HG03439 (cell line): ENCODE measurements around the gene ADGRD2.

Experiments
- ATAC-seq: cut with Tn5 transposase; IDR thresholded peaks from one replicate; pipeline ENCODE4 v1.9.1; 2021; ENCODE audit warnings: mild to moderate bottlenecking, moderate library complexity; ENCODE audit not compliant: unreplicated experiment

Gene ADGRD2

DNA sequence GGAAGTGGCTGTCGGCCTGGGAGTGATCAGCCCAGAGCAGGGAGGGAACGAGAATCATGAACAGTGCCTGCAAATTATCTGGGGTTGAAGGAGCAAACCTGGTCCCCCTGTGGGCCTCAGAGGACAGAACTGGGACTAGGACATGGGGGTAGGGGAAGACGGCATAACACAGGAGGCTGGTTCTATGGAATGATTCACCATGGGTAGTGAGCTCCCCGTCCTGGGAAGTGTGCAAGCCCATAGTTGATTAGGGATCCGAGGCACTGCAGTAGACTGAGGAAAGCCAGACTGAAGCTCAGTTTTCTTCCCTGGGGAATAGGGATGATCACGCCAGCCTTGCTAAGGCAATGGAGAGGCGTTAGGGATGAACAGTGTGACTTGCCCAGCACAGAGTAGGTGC, 5.6 kb downstream of the ADGRD2 start:
- ATAC-seq, result no peak

- ATAC-seq, result no peak
These were observed 6.3 kb downstream of the ADGRD2 start for GRCh38 chr9:124456341-124457078.

DNA sequence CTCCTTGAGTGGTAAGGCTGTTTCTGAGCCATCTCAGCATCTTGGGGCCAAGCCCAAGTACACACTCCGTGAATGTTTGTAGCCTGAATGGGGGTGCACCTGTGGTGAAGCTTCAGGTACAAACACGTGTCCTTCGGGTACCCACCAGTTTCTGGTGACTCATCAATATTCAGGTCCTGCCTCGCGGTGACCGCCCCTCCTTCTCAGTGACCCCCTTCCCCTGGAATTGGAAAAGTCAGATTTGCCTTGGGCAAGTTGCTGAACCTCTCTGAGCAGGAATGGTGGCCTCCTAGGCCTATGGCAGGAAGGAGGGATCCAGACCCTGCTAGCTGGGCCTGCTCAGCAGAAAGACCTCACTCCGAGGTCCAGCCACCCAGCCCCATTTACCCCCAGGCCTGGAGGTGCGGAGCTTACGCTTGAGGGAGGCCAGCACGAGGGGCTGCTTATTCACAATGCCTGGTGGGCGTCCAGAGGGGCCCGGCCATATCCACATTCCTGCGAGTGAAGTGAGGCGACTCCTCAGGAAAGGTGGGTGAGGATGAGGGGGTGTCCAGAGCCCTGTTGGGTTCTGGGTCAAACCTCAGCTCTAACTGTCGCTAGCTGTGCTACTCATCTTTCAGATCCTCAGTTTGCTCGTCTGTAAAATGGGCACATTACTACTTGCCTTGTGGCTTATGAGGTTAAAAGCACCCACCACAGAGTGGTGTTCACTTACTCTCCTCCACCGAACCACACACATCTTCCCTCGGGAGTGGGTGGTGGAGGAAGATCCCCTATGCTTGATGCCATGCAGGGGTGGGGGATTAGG, 7.0 kb downstream of the ADGRD2 start:
- no peak for ATAC-seq

DNA sequence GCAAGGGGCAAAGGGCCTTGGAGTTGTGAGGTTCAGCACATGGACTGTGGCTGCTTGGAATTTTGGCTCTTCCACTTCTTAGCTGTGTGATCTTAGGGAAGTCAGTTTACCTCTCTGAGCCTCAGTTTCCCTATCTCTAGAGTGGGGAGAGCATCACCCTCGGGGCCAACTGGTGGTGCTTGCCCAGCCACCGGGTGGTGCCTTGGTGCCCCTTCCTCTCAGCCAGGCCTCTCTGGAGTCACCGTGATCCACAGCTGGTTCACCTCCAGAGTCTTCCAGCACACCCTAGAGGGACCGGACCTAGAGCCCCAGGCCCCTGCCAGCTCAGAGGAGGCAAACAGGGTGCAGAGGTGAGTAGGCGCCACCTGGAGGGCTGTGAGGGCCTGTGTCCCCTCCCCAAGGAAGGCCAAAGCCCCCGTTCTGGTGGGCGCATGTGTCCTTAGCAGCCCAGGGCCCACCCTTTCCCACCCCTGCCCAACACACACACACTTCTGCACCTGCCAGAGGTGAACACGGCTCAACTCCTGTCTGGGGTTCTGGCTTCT, 7.7 kb downstream of the ADGRD2 start:
- ATAC-seq, result no peak

DNA sequence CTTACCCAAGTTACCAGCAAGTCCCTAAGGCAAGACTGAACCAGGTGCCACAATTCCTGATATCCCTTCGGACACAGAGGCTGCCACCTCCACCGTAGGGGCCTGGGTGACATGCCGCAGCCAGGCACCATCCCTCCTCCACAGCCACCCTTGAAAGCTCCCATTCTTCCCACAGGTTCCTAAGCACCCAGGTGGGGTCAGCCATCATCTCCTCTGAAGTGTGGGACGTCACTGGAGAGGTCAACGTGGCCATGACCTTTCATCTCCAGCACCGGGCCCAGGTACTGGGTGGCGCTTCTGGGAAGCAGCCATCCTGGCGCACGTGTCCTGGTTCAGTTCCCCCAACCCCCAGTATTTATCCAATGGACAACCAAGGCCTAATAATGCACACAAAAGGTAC, 8.2 kb downstream of the ADGRD2 start:
- no peak for ATAC-seq

- ATAC-seq, result no peak
These were observed 12.5 kb downstream of the ADGRD2 start for GRCh38 chr9:124462739-124463138.

- no peak for ATAC-seq
These were observed 15.5 kb downstream of the ADGRD2 start for GRCh38 chr9:124465736-124466135.

- no peak for ATAC-seq
These were observed 17.3 kb downstream of the ADGRD2 start for GRCh38 chr9:124467410-124468060.

- no peak for ATAC-seq
These were observed 17.9 kb downstream of the ADGRD2 start for GRCh38 chr9:124468061-124468740.

- no peak for ATAC-seq
These were observed 19.0 kb downstream of the ADGRD2 start for GRCh38 chr9:124469011-124469832.

GRCh38 chr9:124470306-124470705, 20.1 kb downstream of the ADGRD2 start:
- ATAC-seq, result no peak

DNA sequence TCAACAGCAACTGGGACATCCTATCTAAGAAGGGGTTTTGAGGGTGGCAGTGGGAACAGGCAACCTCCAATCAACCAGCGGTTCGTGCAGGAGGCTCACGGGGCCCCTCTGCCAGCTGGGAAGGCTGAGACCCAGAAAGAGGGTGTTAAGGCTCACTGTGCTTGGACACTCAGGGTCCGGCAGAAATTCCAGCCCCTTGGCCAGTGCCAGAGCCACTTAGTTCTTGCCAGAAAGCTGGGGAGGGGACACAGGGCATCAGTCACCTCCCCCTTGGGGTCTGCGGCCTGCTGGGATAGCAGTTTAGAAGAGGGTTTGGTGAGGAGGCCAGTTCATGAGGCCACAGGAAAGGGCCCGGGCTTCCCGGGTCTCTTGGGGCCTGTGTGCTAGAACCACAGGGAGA, 20.5 kb downstream of the ADGRD2 start:
- no peak for ATAC-seq

DNA sequence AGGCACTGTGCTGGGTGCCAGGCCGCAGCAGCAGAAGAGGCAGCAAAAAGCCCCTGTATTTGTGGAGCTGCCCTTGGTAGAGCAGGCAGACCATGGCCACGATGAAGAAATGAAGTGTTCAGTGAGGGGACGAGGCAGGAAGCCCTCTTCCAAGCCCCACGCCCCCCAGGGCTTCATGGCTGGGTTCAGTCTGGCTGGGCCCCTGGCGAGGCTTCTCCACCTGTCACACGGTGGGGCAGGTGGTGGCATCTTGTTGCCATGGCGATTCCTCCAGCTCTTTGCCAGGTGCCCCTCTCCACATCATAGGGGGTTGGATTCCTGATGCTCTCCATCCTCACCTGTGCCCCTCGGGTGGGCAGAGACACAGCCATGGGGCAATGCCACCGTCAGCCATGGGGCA, 21.5 kb downstream of the ADGRD2 start:
- ATAC-seq, result no peak

DNA sequence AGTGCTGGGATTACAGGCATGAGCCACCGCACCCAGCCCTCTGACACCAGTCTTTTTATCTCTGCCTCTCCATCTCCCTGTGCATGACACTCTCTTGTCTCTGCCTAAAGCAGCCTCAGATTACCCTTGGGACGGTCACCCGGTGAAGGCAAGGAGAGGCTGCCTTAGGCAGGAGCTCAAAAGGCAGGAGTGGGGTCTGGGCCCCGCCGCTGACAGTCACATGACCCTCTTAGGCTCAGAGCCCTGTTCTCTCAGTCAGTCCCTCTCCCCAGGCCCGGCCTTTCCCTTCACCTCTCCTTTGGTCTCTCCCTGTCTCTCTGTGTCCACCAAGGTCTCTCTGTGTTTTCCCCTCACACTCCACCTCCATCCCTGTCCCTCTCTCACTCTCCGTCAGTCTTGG, 22.5 kb downstream of the ADGRD2 start:
- ATAC-seq, result no peak

DNA sequence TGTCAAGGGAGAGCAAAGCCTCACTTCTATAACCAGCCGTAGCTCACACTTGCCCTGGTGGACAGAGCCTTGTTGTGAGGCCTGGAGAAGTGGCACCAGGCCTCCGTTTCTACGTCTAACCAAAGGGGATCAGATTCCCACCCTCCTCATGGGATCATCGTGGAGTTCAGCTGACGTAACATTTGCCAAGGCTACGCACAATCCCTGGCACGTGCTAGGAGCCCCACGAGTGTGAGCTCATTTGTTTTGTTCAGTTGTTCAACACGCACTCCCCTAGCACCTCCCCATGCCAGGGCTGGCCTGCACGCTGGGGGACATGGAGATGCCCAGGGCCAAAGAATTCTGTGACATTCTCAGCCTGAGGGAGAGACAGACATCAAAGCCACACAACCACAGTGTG, 23.1 kb downstream of the ADGRD2 start:
- ATAC-seq, result no peak

GRCh38 chr9:124474151-124474550, 23.9 kb downstream of the ADGRD2 start:
- no peak for ATAC-seq

DNA sequence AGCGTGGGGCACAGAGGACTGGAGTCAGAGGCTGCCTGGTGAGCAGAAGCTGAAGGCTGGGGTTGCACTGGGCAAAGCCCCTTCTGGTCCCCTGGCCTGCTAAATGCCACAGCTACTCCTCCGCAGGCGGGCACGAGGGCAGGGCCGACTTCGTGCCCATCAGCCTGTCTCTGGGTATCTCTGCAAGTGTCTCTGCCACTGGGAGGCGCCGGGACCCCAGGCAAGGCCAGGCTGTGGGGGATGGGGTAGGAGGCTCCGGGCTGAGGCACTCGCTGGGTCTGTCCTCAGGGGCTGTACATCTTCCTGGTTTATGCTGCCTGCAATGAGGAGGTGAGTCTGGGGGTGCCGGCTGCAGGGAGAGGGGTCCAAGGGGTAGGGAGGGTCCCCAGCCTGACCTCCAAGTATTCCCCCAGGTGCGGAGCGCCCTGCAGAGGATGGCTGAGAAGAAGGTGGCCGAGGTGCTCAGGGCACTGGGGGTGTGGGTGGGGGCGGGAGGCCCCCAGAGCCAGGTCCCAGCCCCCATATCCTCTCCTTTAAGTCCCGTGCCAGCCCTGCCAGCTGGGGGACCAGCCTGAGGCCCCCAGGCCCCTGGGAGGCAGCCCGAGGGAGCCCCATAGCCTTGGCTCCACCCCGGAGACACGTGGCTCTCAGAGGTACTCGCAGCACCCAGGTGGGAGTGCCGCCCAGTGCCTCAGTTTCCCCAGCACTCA, 25.1 kb downstream of the ADGRD2 start:
- ATAC-seq, result no peak

- ATAC-seq, result no peak
These were observed 25.8 kb downstream of the ADGRD2 start for GRCh38 chr9:124475868-124476690.

DNA sequence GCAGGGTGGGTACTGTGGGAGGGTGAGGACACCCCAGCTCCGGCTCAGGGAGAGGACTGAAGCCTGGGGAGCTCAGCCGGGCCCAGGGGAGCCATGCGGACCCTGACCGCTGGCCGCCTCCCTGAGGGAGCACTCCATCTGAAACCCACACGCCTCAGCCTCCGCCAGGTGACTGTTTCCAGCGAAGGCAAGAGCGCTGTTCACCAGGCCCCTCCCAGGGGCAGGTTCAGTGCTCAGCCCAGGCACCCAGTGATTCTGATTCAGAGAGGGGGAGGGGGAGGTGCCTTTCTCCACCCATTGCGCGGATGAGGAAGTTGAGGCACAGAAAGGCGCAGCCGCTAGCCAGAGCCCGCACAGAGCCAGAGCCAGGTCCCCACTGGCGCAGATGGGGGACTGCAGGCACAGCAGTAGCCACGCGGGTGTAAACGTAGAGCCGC, 27.0 kb downstream of the ADGRD2 start:
- no peak for ATAC-seq
